GM10266 (cell line): ENCODE measurements around the gene PCDHB13.
"Not testable (repeated sequence)": the region's sequence is repeated elsewhere in the genome, so short reads cannot be mapped to it uniquely, and the experiment has no call there.

Experiments
- DNase-seq: peaks from one replicate; pipeline ENCODE4 v3.0.0; 2012; ENCODE audit errors: extremely low spot score
- CTCF ChIP-seq: IDR thresholded peaks from 2 replicates; pipeline ENCODE4 v1.5.1; 2012; ENCODE audit warnings: mild to moderate bottlenecking, low read depth; ENCODE audit not compliant: control insufficient read depth, insufficient read depth; ENCODE audit errors: missing control alignments

Gene PCDHB13

GRCh38 chr5:141236516-141237313, 23.0 kb downstream of the PCDHB13 start:
- no peak for DNase-seq
- no peak for TF ChIP-seq CTCF

- TF ChIP-seq CTCF, result no peak
Measured at GRCh38 chr5:141241496-141241895, 27.8 kb downstream of the PCDHB13 start.

DNA sequence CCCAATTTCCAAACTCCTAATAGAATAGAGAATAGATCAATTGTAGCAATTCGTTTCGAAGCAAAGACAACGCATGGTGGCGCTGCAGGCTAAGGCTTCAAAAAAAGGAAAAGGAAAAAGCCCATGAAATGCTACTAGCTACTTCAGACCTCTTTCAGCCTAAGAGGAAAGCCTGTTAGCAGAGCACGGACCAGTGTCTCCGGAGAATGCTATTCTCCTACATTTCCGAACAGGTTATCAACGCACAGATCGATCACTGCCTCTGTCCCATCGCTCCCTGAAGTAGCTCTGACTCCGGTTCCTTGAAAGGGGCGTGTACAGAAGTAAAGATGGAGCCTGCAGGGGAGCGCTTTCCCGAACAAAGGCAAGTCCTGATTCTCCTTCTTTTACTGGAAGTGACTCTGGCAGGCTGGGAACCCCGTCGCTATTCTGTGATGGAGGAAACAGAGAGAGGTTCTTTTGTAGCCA, 31.6 kb downstream of the PCDHB13 start, which contains the start of gene PCDHB15:
PCDHB15 (plus strand) TSS at position 146 of the 468 bp plus-strand sequence; CDS start at position 330, 184 bp downstream.
- DNase-seq, result no peak
- no peak for TF ChIP-seq CTCF

More at GRCh38 chr5:141241496-141241895, 27.8 kb downstream of the PCDHB13 start:
- DNase-seq, result no peak

GRCh38 chr5:141246971-141247370, 33.3 kb downstream of the PCDHB13 start:
- DNase-seq, result not testable (repeated sequence)

DNA sequence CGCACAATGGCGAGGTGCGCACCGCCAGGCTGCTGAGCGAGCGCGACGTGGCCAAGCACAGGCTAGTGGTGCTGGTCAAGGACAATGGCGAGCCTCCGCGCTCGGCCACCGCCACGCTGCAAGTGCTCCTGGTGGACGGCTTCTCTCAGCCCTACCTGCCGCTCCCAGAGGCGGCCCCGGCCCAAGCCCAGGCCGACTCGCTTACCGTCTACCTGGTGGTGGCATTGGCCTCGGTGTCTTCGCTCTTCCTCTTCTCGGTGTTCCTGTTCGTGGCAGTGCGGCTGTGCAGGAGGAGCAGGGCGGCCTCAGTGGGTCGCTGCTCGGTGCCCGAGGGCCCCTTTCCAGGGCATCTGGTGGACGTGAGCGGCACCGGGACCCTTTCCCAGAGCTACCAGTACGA, 33.7 kb downstream of the PCDHB13 start:
- not testable (repeated sequence) for DNase-seq

DNA sequence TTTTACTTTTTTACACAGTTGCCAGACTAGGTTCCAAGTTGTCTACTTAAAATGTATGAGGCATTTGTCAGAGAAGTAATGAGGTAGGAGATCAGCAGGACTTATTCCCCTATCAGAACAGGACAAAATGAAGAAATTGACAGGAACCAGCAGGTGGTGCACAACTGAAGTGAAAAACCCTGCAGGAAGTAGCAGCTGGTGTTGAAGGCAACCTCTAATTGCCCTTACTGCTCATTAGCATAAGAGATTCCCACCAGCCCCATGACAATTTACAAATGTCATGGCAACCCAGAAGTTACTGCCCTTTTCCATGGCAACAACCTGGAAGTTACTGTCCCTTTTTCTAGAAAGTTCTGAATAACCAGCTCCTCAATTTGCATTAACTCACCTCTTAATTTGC, 36.9 kb downstream of the PCDHB13 start:
- no peak for DNase-seq
- no peak for TF ChIP-seq CTCF

DNA sequence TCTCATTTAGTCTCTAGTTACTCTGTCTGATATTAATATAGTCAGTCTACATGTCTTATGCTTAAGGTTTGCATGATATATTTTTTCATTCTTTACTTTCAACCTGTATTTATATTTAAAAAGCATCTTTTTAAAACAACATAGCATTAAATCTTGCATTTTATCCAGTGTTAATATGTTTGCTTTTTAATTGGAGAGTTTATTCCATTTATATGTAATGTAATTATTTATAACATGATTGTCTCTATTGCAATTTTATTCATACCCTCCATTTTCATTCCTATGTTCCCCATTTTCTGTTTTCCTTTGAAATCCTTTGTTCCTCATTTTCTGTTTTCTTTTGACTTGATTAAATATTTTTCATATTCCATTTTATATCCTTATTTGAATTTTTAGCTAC, 44.7 kb downstream of the PCDHB13 start:
- no peak for DNase-seq
- no peak for TF ChIP-seq CTCF

GRCh38 chr5:141258948-141259347, 45.2 kb downstream of the PCDHB13 start:
- DNase-seq, result no peak
- TF ChIP-seq CTCF, result no peak
